Muscle of leg (tissue), 11 donors: Measurements from ENCODE around the gene TCERG1L. TPM values are rescaled to one million over a fixed set of nuclear protein-coding genes. Genes with fewer than 3 reads are reported as not detected.

Experiments used
- DNase-seq: peaks from one replicate; pipeline ENCODE4 v3.0.0; 2013
- H3K27ac ChIP-seq: one replicate; pipeline ENCODE4 v1.5.1; 2013; ENCODE audit warnings: mild to moderate bottlenecking, low read length, control low read depth
- H3K27me3 ChIP-seq: one replicate; pipeline ENCODE4 v1.6.1; 2013; ENCODE audit warnings: low read length; ENCODE audit not compliant: control insufficient read depth, insufficient read depth
- H3K36me3 ChIP-seq: one replicate; pipeline ENCODE4 v1.6.1; 2013; ENCODE audit warnings: low read length; ENCODE audit not compliant: control insufficient read depth, insufficient read depth
- H3K4me1 ChIP-seq: one replicate; pipeline ENCODE4 v1.6.1; 2013; ENCODE audit warnings: low read length; ENCODE audit not compliant: control insufficient read depth, insufficient read depth
- H3K4me3 ChIP-seq: one replicate; pipeline ENCODE4 v1.5.1; 2013; ENCODE audit warnings: low read length, control low read depth
- H3K9me3 ChIP-seq: replicated peaks from 2 replicates; pipeline ENCODE4 v1.6.1; 2013; ENCODE audit warnings: low read depth, low read length; ENCODE audit not compliant: control insufficient read depth
- WGBS: methylation state at CpG from one replicate; pipeline ENCODE4 v1.1.5; 2013; ENCODE audit warnings: missing lambda C conversion rate; ENCODE audit not compliant: insufficient coverage; 5-methylcytosine and 5-hydroxymethylcytosine counted together
- polyA plus RNA-seq, 8 donors: library from polyadenylated mRNA; unstranded; fragments of 120-200 nt; gene quantifications; one replicate each; pipeline versions ENCODE4 v1.2.1 to v1.2.3, GENCODE V29; 2013; ENCODE audit warnings: inconsistent platforms in 1 of 8, low replicate concordance in 1 of 8; ENCODE audit not compliant: insufficient read length in 8 of 8, insufficient read depth in 1 of 8
- total RNA-seq: library from RNA; stranded (reverse); fragments of 120-200 nt; gene quantifications from one replicate; pipeline ENCODE4 v1.2.4, GENCODE V29; 2013

The TCERG1L gene
- total and polyA plus RNA-seq, 9 donors = 0.04 to 1.1 (median 0.15) TPM

GRCh38 chr10:131250454-131251145 is 60.9 kb downstream of the TCERG1L start:
- 20% methylated on average over 14 of the region's 18 CpGs for WGBS
- H3K9me3 ChIP-seq = no peaks in the 10 kb centered on the region
- H3K4me1 ChIP-seq = peaks cover 11% of the 10 kb centered on the region
- DNase-seq = peak; percentile 11
- no peak overlapping the region for H3K4me3 ChIP-seq
- H3K27me3 ChIP-seq = peaks cover 32% of the 10 kb centered on the region
- no peaks in the 10 kb centered on the region for H3K36me3 ChIP-seq
- no peak overlapping the region for H3K27ac ChIP-seq

DNA sequence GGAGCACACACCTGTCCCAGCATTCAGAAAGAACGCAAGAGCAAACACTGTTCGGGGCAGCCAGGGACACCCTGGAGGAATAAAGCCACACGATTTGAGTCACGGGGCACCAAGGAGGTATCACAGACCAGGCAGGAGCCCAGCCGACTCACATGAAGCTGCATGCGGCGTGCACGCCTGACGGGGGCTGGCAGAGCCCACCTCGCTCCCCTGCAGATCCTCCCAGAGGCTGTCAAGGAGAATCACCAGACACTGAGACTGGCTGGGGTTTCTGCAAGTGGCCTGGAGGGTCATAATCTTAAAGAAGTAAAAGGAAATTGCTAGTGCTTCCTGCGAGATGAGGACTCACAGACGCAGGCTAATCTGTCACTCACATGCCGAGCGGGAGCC is 61.6 kb downstream of the TCERG1L start:
- DNase-seq = no peak
- 15% methylated on average over 12 of the region's 14 CpGs for WGBS

DNA sequence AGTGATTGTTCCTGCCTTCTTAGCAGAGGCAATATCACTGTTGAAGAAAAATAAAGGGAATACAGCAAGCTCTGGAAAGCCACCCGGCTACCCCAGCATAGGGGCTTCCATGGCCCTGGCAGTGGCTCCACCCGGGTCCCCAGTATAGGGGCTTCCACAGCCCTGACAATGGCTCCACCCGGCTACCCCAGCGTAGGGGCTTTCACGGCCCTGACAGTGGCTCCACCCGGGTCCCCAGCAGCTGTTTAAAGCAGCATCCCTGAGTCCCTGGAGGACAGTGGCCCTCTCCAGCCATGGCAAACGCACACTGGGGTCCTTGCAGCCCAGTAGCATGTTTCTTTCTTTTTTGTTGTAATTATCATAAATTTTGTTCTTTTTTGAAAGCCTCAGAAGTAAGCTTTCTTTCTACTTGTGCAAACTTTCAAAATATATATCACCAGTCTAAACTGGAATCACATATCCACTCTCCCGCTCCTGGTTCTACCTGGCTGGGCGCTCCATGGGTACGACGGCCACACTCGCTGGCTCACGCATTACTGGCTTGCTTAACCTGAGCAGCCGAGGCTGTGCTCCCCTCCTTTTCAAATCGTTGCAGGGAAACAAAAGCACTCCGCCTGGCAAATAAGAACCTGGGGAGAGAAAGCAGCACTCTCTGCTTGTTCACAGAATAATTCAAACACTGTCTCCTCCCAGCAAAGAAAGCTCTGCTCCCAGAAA is 62.1 kb downstream of the TCERG1L start:
- 55% methylated on average over 14 of the region's 16 CpGs for WGBS
- peaks cover 32% of the 10 kb centered on the region for H3K27me3 ChIP-seq
- DNase-seq = no peak

More for the DNA sequence above, 61.6 kb downstream of the TCERG1L start:
- Histone ChIP-seq H3K36me3 (no peaks in the 10 kb centered on the region), H3K9me3 (no peaks in the 10 kb centered on the region), H3K4me3 (no peak overlapping the region), H3K27me3 (peaks cover 32% of the 10 kb centered on the region), H3K4me1 (peaks cover 11% of the 10 kb centered on the region), H3K27ac (no peak overlapping the region)

DNA sequence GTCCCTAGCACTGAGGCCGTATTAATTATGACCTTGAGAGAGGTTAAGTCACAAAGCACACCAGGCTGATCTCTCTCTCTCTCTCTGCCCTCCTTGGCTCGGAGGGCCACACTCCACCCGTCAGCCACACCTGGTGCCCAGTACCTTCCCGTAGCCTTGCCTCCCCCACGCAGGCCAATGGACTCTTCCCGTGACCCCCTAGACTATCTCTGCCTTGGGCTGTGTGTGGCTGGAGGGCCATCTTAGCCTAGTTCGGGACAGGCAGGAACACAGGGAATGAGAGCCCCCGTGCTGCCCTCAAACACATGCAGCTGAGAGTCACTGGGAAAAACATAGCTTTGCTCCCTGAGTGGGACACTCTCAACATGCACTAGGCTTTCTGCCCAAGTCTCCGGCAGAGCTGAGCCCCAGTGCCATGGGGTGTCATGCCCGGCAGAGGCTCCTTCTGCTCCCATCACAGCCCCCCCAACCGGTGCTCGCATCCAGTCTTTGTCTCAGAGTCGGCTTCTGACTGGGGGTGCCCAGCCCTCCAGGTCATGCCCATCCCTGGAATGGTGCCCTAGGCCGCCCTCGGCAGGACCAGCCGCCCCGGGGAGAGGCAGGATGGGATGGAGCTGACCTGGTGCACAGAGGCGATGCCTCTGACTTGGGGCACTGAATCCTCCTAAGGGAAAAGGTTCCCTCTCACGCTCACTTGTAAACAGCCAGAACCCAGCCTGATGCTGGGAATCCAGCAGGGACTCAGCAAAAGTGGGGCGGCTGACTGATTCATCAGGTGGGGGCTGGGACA is 63.0 kb downstream of the TCERG1L start:
- H3K9me3 ChIP-seq = no peaks in the 10 kb centered on the region
- WGBS = 77% methylated on average over 14 of the region's 20 CpGs
- no peak for DNase-seq
- H3K27me3 ChIP-seq = peaks cover 33% of the 10 kb centered on the region
- H3K4me1 ChIP-seq = peaks cover 11% of the 10 kb centered on the region
- no peak overlapping the region for H3K4me3 ChIP-seq
- no peak overlapping the region for H3K27ac ChIP-seq
- H3K36me3 ChIP-seq = no peaks in the 10 kb centered on the region

More for the DNA sequence above, 62.1 kb downstream of the TCERG1L start:
- Histone ChIP-seq H3K4me1 (peaks cover 11% of the 10 kb centered on the region), H3K36me3 (no peaks in the 10 kb centered on the region), H3K9me3 (no peaks in the 10 kb centered on the region), H3K4me3 (no peak overlapping the region), H3K27ac (no peak overlapping the region)

DNA sequence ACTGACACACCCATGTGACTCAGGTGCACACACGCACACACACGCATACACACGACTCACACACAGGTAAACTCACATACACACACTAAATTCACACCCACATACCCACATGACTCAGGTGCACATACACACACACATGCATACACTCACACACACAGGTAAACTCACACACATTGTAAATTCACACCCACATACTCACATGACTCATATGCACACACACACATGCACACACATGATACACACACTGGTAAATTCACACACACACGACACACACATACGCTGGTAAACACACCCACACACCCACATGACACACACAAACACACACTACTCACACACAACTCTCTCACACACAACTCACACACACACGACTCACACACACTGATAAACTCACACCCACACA is 63.6 kb downstream of the TCERG1L start:
- H3K4me3 ChIP-seq = no peak overlapping the region
- no peak for DNase-seq
- H3K4me1 ChIP-seq = peaks cover 11% of the 10 kb centered on the region
- 88% methylated on average over 6 of the region's 6 CpGs for WGBS
- H3K9me3 ChIP-seq = no peaks in the 10 kb centered on the region
- H3K27me3 ChIP-seq = peaks cover 29% of the 10 kb centered on the region
- H3K27ac ChIP-seq = no peak overlapping the region
- no peaks in the 10 kb centered on the region for H3K36me3 ChIP-seq

DNA sequence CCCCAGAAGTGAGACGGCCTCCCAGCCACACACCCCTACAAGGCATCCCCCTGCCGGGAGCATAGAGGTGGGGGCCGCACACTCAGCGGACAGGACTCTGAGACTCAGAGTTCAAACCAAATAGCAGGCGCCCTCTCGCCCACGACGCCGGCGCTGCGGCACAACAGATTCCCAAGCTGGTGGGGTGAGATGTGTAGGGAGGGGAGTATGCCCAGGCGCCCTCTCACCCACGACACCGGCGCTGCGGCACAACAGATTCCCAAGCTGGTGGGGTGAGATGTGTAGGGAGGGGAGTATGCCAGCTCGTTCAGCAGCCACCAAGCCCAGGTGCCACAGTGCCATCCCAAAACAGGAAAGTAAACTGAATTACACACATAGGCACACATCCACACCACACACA is 64.7 kb downstream of the TCERG1L start:
- H3K4me3 ChIP-seq = no peak overlapping the region
- DNase-seq = no peak
- WGBS = 76% methylated on average over 8 of the region's 17 CpGs
- H3K9me3 ChIP-seq = no peaks in the 10 kb centered on the region
- no peaks in the 10 kb centered on the region for H3K36me3 ChIP-seq
- peaks cover 29% of the 10 kb centered on the region for H3K27me3 ChIP-seq
- H3K27ac ChIP-seq = no peak overlapping the region
- peaks cover 11% of the 10 kb centered on the region for H3K4me1 ChIP-seq

DNA sequence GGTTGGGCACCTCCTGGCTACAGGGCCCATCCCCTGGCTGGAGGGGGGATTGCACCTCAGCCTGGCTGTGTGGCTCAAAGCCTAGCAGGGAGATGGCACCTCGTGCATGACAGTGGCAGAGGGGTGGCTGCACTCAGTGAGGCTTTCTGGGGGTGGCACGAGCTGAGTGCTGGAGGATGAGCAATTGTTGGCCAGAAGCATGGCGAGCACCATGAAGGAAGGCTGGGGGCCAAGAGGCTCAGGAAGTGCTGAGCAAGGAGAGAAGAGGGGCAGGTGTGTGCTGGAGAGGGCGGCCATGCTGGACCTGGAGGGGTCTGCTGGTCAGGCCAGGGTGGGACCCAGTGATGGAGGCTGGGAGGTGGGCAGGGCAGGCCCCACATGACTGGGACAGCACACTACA is 65.4 kb downstream of the TCERG1L start:
- Histone ChIP-seq H3K9me3 (no peaks in the 10 kb centered on the region), H3K27ac (no peak overlapping the region), H3K4me1 (peaks cover 11% of the 10 kb centered on the region), H3K27me3 (peaks cover 30% of the 10 kb centered on the region), H3K36me3 (no peaks in the 10 kb centered on the region), H3K4me3 (no peak overlapping the region)
- no peak for DNase-seq
- WGBS = 76% methylated on average over 4 of the region's 4 CpGs

DNA sequence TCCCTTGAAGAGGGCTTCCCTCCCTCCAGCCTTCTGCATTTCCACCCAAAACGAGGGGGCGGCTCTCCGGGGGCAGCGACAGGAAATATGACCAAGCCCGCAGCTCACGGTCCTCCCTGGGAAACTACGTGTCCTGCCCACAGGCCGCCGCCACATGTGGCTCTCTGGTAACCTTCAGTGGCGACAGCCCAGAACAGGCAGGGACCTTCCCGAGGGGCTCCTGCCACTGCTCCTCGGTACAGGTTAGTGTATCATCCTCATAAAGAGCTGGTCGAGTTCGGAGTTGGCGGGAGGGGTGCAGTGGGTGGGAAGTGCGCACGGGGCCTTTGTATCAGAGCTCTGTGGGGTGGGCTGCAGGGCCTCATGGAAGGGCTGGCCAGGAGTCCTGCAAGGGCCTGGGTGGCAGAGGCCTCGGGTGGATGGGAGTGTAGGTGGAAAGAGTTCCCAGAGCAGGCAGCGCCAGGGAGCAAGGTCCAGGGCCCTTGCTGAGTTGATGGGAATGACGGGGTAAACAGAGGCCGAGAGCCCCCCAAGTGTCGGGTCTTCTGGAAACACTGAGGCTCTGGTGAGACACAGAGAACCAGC is 66.0 kb downstream of the TCERG1L start:
- Histone ChIP-seq H3K4me1 (peaks cover 7% of the 10 kb centered on the region), H3K27ac (no peak overlapping the region), H3K36me3 (no peaks in the 10 kb centered on the region), H3K4me3 (no peak overlapping the region), H3K9me3 (no peaks in the 10 kb centered on the region), H3K27me3 (peaks cover 33% of the 10 kb centered on the region)
- DNase-seq = no peak
- WGBS = 73% methylated on average over 18 of the region's 22 CpGs

DNA sequence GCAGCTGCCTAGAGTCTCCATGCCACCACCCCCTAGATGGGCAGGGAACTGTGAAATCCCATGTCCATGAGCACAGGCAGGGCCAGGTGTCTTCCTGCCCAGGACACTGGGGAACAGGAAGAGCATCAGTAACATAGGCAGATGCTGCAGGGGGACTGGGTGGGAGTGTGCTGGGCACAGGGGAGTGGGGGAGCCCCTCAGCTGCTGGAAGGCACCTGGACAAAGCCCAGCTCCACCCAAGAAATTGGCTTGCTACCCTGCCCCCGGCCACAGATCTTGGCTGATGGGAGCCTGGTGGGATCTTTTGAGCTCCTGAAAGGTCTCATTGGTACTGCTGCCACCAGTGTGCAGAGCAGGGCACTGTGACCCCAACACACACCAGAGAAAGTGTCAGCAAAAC is 66.7 kb downstream of the TCERG1L start:
- Histone ChIP-seq H3K9me3 (no peaks in the 10 kb centered on the region), H3K36me3 (no peaks in the 10 kb centered on the region), H3K4me1 (peaks cover 1% of the 10 kb centered on the region), H3K27ac (no peak overlapping the region), H3K27me3 (peaks cover 31% of the 10 kb centered on the region), H3K4me3 (no peak overlapping the region)
- DNase-seq = no peak
- WGBS = 80% methylated on average over 1 of the region's 1 CpG

DNA sequence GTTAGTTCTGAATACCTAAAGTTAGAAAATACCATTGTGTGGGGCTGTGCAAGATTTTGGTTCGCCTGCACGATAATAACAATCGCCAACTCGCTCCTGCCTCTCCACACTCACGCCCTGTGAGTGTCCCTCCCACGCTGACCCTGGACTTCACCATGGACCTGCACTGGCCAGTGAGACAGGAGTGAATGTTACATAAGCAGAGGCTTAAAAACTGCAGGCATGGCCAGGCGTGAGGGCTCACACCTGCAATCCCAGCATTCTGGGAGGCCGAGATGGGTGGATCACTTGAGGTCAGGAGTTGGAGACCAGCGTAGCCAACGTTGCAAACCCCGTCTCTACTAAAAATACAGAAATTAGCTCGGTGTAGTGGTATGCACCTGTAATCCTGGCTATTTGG is 68.4 kb downstream of the TCERG1L start:
- H3K27ac ChIP-seq = no peak overlapping the region
- H3K9me3 ChIP-seq = no peaks in the 10 kb centered on the region
- H3K4me1 ChIP-seq = no peaks in the 10 kb centered on the region
- H3K36me3 ChIP-seq = no peaks in the 10 kb centered on the region
- no peak overlapping the region for H3K4me3 ChIP-seq
- 81% methylated on average over 6 of the region's 12 CpGs for WGBS
- no peak for DNase-seq
- H3K27me3 ChIP-seq = peaks cover 26% of the 10 kb centered on the region
